ENCODE results near the gene POMT2.
"Not testable (repeated sequence)": the region's sequence is repeated elsewhere in the genome, so short reads cannot be mapped to it uniquely, and the experiment has no call there.

Gene POMT2

GRCh38 chr14:77301103-77301502 lies 19.6 kb downstream of the POMT2 start:
- DNase-seq (ENCODE audit: low read depth), result no peak

- no peak for DNase-seq (ENCODE audit: low read depth)
Observed at GRCh38 chr14:77299771-77300170, 20.9 kb downstream of the POMT2 start.

- DNase-seq (ENCODE audit: low read depth), result no peak
Observed at GRCh38 chr14:77296906-77297305, 23.8 kb downstream of the POMT2 start.

GRCh38 chr14:77296155-77296554 lies 24.5 kb downstream of the POMT2 start:
- DNase-seq (ENCODE audit: low read depth), result no peak

- DNase-seq (ENCODE audit: low read depth), result no peak
Observed at GRCh38 chr14:77290705-77291104, 30.0 kb downstream of the POMT2 start.

- DNase-seq (ENCODE audit: low read depth), result no peak
Observed at GRCh38 chr14:77286576-77286975, 34.1 kb downstream of the POMT2 start.

GRCh38 chr14:77284466-77284865 lies 36.2 kb downstream of the POMT2 start:
- no peak for DNase-seq (ENCODE audit: low read depth)

GRCh38 chr14:77284066-77284465 lies 36.6 kb downstream of the POMT2 start:
- no peak for DNase-seq (ENCODE audit: low read depth)

- no peak for DNase-seq (ENCODE audit: low read depth)
Observed at GRCh38 chr14:77281852-77282410, 38.8 kb downstream of the POMT2 start.

- DNase-seq (ENCODE audit: low read depth), result not testable (repeated sequence)
Observed at GRCh38 chr14:77280921-77281320, 39.8 kb downstream of the POMT2 start.

GRCh38 chr14:77279719-77280118 lies 41.0 kb downstream of the POMT2 start:
- no peak for DNase-seq (ENCODE audit: low read depth)

- DNase-seq (ENCODE audit: low read depth), result no peak
Observed at GRCh38 chr14:77278461-77279230, 42.0 kb downstream of the POMT2 start.

- no peak for DNase-seq (ENCODE audit: low read depth)
Observed at GRCh38 chr14:77276959-77277358, 43.7 kb downstream of the POMT2 start.

- DNase-seq (ENCODE audit: low read depth), result no peak
Observed at GRCh38 chr14:77276295-77276935, 44.3 kb downstream of the POMT2 start.

- no peak for DNase-seq (ENCODE audit: low read depth)
Observed at GRCh38 chr14:77275601-77276017, 45.1 kb downstream of the POMT2 start.

- no peak for DNase-seq (ENCODE audit: low read depth)
Observed at GRCh38 chr14:77275041-77275580, 45.6 kb downstream of the POMT2 start.

- DNase-seq (ENCODE audit: low read depth), result no peak
Observed at GRCh38 chr14:77273796-77274195, 46.9 kb downstream of the POMT2 start.

- DNase-seq (ENCODE audit: low read depth), result no peak
Observed at GRCh38 chr14:77272261-77272660, 48.4 kb downstream of the POMT2 start.

GRCh38 chr14:77271113-77271710 lies 49.5 kb downstream of the POMT2 start, which contains the start of gene NGB:
NGB (minus strand) TSS chr14:77271206; CDS start chr14:77270937, 269 bp downstream.
- no peak for DNase-seq (ENCODE audit: low read depth)

GRCh38 chr14:77270361-77271112 lies 50.1 kb downstream of the POMT2 start:
- DNase-seq (ENCODE audit: low read depth), result no peak

- no peak for DNase-seq (ENCODE audit: low read depth)
Observed at GRCh38 chr14:77268989-77269600, 51.6 kb downstream of the POMT2 start.
